Right ventricle myocardium inferior (tissue), 1 donor: ENCODE data around the gene NTMT1. TPM values are rescaled to one million over a fixed set of nuclear protein-coding genes. Genes with fewer than 3 reads are reported as not detected.
"Not testable (repeated sequence)": the region's sequence is repeated elsewhere in the genome, so short reads cannot be mapped to it uniquely, and the experiment has no call there.

Experiments
- ATAC-seq: fragments of 200-7000 bp; cut with Tn5 transposase; one replicate; pipeline ENCODE4 v1.9.1; 2020; ENCODE audit warnings: mild to moderate bottlenecking, moderate library complexity
- DNase-seq: peaks from one replicate; pipeline ENCODE4 v3.0.0; 2021; ENCODE audit errors: missing footprints
- intact Hi-C: fragments of 100-400 bp; cut with DNase I; formaldehyde crosslinking; loops from one replicate; pipeline ENCODE4 v1.11.0; 2022
- long read RNA-seq: library from polyadenylated mRNA; unstranded; transcript quantifications from one replicate; pipeline ENCODE4 v2.0.0, GENCODE V29; 2021
- total RNA-seq: library from RNA; stranded (reverse); fragmentation: NEBNext Ultra II Directional; extraction: Animal tissue kit (Norgen Biotek cat#: 25700); gene quantifications from one replicate; pipeline ENCODE4 v1.2.1, GENCODE V29; 2021
- donor health status: DM: no; HTN: yes; CAD: no; lungs with severe emphysema.

Gene NTMT1, protein sequence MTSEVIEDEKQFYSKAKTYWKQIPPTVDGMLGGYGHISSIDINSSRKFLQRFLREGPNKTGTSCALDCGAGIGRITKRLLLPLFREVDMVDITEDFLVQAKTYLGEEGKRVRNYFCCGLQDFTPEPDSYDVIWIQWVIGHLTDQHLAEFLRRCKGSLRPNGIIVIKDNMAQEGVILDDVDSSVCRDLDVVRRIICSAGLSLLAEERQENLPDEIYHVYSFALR
- total RNA-seq, result 72.1 TPM
- long read RNA-seq, transcript NTMT1-202 (4 exons, 741 nt), result minor isoform, 8 of 64 reads
- long read RNA-seq, transcript NTMT1-203 (4 exons, 1,315 nt), result major isoform, 43 of 64 reads
- long read RNA-seq, partial matches to known transcripts, result 0 of 64 reads
- long read RNA-seq, other reads (novel, unspliced or antisense), result 7 of 64 reads

DNA sequence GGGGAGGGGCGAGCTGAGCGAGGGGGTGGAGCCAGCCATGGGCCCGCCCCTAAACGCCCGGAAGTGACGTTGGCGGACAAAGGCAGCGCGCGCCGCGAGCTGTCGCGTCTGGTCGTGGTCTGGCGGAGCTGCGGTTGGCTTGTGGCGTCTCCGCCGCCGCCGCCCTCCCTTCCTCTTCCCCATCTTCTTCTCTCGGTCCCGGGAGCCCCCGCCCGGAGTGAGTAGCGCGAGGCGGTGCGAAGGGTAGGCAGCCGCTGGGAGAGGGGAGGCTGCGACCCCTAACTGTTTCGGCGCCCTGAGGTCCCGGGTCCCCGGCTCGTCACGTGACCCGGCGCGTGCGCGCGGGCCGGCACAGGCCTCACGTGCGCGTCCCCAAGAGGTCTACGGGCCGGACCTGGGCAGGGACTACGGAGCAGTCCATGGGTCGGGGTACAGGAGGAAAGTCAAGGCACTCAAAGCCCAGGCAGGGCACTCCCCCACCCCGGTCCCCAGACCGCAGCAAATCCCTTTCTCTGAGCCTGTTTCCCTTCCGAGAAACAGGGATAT lies at the start of gene NTMT1:
NTMT1 (plus strand) TSS at position 85 of the 546 bp plus-strand sequence. CDS start 6,541 bp downstream, outside the sequence.
- intact Hi-C loops, result loop anchor here (5.0 kb wide), 1 partner anchor 489 kb away; no protein-coding TSS in a partner anchor
- DNase-seq (peak; percentile 96), ATAC-seq (peak; percentile 93)

DNA sequence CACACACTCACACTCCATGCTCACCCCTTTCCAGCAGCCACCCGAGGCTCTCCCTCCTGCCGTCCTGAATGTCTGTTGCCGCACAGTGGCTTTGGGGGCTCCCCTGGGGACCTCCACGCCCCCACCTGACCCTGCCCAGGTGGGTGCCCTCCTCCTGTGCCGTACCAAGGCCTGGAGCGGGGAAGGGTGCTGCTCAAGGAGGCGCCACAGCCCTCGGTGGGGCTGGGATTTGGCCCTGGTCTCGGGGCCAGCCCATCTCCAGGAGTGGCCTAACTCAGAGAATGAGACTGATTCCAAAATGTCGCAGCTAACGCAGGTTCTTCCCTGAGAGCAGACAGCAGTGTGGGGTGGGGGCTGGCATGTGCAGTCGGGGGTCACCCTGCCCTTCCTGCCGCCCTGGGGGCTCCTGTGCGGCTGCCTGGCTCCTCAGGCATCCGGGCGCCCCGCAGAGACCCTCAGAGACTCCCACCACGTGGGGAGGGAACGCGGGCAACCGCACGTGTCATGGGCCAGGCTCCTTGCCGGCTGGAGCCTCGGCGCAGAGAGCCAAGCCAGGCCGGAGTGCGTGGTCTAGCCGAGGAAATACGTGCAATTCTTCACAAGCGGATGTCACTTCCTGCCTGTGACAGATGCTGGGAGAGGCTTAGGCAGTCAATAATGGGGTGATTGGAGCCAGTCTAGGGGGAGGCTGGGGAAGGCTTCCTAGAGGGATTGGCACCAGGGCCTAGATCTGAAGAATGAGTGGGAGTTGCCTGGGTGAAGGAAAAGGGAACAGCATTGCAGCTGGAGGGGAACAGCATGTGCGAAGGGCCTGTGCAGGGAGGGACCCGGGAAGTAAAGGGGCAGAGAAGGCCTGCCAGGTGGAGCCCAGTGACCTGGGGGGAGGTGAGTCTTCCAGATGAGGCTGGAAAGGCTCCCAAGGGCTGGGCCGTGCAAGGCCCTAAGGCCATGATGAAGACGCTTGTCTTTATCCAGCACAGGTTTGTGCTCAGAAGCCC lies 49.1 kb upstream of the NTMT1 start:
- intact Hi-C loops, result no loop called here
- ATAC-seq, result peak; percentile 40
- peak; percentile 62 for DNase-seq

DNA sequence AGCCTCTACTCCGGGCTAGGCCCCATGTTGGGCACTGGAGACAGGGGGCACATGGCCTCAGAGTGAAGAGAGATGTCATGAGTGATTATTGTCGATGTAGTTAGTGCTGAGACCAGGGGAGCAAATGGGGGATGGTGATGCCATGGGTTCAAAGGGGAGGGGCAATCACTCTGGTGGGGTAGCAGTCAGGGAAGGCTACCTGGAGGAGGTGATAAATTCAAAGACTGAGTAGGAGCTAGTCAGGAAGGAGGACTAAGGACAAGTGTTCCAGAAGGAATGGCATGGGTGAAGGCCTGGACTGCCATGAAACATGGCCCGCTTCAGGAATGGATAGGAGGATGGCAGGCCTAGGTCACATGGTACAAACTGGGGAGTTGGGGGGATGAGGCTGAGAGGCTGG lies 46.7 kb upstream of the NTMT1 start:
- intact Hi-C loops, result no loop called here
- DNase-seq (peak; percentile 16), ATAC-seq (no peak)

DNA sequence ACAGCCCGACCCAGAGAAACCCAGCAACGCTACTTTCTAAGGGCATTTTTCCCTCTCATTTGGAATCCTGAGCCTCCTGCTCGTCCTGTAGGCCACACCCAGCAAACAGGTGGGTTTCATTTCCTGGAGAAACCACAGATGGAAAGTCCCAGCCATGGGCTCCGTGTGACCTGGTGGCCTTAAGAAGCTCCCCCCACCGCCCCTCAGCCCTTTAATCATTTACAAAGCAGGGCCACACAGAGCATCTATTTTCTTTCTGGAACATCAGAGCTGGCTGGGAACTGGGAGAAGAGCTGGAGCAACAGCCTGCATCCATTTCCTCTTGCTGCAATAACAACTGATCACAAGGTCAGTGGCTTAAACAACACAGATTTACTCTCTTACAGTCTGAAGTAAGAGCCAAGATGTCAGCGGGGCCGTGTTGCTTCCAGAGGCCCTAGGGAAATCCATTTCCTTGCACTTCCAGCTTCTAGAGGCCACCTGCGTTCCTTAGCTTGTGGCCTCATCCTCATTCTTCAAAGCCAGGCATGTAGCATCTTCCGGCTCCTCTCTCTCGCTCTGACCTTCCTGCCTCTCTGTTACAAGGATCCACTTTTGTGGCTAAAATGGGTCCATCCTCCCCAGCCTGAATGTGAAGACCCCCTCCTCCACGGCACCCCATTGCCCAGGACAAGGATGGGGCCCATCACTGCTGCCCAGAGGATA lies 45.6 kb upstream of the NTMT1 start:
- ATAC-seq, result no peak
- intact Hi-C loops, result no loop called here
- peak; percentile 11 for DNase-seq

DNA sequence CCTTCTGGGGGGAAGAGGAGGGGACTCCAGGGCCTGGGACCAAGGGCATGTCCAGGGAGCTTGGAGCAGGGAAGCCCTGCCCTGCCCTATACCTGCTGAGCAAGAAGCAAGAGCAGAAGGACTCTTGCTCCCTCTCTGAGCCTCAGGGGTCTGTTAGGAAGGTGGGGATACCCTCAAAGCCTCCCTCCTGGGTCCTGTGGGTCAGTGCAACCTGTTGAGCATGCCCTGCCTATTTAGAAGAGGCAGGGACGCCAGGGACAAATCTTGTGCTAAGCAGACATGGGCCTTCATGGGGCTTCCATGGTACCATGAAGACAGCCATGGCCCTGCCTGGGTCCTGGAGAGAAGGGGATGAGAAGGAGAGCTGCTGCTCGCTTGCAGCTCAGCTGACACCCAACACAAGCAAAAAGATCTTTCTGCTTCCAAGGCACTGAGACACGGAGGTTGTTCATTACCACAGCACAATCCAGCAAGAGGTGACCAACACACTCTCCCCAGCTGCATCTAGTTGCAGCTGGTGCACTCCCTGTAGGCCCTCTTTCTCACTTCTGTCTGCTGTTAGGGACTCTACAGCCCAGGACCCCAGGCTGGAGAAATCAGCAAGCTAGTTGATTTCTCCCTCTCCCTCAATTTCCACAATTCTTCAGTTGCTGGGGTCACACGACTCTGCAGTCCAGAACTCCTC lies 44.3 kb upstream of the NTMT1 start:
- ATAC-seq (no peak), DNase-seq (no peak)
- intact Hi-C loops, result no loop called here

DNA sequence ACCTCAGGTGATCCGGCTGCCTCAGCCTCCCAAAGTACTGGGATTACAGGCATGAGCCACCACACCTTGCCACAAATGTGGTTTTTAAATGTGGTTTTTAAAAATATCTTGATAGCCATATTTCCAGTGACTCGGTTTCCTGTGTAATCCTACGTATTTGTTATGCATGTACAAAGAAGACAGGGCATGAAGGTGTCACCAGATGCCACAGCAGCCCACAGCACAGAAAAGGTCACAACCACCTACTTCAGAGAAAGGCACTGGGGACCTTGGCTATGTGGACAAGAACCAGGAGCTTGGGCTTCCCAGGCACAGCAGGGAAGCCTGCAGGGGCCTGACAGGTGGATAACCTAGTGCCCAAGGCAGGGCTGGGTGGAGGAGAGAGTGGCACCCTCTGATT lies 43.1 kb upstream of the NTMT1 start:
- intact Hi-C loops, result no loop called here
- ATAC-seq (no peak), DNase-seq (peak; percentile 5)

DNA sequence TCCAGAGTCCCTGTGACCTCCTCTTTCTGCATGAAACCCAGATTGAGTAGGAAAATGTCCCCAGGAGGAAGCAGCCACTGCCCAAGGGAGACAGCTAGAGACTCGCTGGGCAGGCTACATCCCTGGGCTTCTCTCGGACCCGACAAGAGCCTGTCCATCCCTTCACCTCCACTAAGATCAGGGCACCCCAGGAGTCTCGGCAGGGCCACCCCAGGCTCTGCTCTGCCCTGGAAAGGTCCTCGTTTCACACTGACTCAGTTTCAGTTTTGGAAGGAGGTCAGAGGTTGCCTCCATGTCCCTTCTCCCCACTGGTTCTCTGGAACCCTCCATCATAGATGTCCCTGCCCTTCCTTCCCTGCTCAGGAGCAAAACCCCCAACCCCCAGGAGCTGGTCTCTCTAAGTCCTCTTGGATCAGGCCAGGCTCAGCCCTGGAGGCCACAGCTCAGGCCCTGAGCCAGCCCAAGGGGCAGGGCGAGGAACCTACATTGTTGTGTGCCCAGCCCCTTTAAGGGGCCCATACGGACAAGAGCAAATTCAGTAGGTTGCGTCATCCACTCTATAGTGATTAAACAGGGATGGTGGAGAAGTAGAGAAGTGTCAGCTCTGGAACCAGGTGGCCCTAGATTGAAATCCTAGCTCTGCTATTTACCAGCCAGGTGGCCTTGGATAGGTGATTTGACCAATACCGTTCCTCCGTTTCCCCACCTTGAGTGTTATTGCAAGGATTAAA lies 42.5 kb upstream of the NTMT1 start:
- intact Hi-C loops, result no loop called here
- DNase-seq (peak; percentile 42), ATAC-seq (no peak)

DNA sequence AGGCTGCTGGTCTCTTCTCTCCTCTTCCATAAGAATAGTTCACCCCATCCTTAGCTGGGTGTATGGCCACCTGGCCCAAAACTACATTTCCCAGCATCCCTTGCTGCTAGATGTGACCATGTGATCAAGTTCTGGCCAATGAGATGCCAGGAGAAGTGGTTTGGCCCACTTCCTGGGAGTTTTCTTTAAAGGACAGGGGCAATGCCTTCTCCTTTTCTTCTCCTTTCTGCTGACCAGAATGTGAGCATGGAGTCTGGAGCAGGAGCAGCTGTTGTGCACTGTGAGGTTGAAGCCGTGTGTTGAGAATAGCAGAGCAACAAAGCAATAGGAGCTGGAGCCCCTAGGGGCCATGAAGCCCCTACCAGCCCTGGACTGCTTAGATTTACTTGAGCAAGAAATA lies 41.8 kb upstream of the NTMT1 start:
- DNase-seq, result peak; percentile 67
- ATAC-seq, result peak; percentile 68
- intact Hi-C loops, result no loop called here

DNA sequence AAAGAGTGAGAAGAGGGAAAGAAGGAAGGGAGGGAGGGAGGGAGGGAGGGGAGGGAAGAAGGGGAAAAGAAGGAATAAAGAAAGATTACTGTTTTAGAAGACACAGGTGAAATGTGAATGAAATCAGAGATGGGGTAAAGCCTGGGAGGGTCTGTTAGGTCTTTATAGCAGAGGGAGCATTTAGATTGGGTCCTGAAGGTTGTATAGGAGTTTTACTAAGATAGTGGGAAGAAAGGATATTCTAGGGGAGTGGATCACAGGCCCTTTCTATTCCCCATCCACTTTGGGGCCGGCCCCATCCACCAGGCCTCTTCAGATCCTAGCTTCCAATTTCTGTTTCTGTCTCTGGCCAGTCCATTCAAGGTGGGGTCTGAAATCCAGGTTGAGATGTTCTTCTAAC lies 40.6 kb upstream of the NTMT1 start:
- intact Hi-C loops, result no loop called here
- DNase-seq (no peak), ATAC-seq (no peak)

DNA sequence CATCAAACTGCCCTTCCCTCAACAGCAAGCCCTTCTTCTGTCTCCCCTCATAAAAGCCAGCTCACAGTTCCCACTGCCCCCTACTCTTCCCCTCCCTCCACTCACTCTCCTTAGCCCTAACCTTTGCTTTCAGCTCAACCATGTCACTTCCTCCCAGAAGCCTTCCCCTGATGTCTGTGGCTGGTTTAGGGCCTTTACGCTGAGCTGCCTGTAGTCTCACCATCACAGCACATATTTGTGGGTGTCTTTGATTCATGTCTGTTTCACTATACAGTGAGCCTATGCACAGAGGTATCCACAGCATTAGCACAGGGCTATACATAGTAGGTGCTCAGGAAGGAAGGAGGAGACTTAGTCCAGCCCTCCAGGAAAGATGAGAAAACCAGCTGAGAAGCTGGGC lies 39.7 kb upstream of the NTMT1 start:
- ATAC-seq (no peak), DNase-seq (no peak)
- intact Hi-C loops, result no loop called here

DNA sequence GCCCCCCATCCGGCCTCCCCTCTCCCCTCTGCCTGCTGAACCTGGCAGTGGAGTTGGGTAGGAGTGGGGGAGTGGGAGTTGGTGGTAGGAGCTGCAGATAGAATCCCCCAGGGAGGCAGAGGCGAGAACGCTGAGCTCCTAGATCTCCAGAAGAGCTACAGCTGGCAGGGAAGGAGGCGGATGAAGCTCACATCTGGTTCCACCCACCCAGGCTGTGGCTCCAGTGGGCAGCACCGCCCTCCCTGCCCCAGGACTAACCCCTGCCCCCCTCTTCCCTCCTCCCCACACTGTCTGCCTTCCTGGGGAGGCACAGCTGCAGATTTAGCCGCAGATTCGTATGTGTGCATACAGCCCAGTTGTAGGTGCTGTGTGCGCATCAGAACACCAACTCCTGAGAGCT lies 39.3 kb upstream of the NTMT1 start:
- intact Hi-C loops, result no loop called here
- DNase-seq (peak; percentile 28), ATAC-seq (no peak)

DNA sequence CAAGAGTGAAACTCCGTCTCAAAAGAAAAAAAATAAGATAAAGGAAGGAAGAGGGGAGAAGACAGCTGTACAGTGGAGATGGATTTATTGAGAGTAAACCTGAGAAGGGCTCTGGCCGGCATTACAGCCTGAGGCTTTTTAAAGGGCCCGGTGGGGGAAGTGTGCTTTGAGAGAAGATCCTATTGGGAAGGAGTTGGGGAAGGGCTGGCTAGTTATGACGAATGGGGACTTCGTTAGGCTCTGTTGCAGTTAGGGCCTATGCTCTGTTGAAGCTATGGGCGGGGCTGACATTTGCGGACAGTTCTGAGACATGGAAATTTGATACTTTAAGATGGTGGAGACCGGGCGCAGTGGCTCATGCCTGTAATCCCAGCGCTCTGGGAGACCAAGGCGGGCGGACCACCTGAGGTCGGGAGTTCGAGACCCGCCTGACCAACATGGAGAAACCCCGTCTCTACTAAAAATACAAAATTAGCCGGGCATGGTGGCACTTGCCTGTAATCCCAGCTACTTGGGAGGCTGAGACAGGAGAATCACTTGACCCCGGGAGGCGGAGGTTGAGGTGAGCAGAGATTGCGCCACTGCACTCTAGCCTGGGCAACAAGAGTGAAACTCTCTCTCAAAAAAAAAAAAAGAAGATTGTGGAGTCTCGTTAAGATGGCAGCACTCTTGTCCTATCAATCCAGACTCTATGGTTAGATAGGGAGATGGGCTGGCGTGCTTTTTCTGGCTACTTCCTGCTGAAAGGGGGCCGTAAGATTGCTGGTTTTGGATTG lies 38.3 kb upstream of the NTMT1 start:
- DNase-seq, result peak; percentile 11
- intact Hi-C loops, result no loop called here
- ATAC-seq, result no peak

DNA sequence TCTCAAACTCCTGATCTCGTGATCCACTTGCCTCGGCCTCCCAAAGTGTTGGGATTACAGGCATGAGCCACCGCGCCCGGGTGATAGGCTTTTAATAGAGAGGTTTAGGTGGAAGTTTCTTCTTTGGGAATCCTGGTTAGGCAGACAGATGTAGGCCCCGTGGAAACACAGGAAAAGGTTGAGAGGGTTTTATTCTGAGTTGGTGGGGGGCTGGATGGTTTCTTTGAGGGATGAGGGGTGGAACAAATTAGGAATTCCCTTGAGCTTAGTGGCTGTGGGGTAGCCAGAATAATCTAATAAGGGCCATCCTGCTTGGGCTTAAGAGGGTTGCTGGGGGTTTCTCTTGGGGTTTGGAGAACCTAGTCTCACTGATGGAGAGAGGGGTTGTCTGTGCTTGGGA lies 35.5 kb upstream of the NTMT1 start:
- DNase-seq, result no peak
- no peak for ATAC-seq
- intact Hi-C loops, result no loop called here

DNA sequence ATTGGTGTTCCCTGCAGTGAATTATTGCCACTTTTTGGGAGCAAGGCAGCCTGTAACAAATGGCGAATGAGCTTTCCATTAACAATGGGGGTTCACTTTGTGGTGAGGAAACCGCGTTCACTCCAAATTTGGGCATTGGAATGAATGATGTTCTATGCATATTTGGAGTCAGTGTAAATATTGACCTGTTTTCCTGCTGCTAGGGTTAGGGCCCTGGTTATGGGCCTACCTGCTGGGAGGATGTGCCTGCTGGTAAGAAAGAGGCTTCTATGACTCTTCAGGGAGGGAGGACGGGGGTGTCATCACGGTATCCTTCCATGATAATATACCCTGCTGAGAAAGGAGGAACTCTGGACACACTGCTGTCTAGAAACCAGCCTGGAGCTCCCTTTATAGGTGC lies 34.0 kb upstream of the NTMT1 start:
- intact Hi-C loops, result no loop called here
- ATAC-seq, result no peak

DNA sequence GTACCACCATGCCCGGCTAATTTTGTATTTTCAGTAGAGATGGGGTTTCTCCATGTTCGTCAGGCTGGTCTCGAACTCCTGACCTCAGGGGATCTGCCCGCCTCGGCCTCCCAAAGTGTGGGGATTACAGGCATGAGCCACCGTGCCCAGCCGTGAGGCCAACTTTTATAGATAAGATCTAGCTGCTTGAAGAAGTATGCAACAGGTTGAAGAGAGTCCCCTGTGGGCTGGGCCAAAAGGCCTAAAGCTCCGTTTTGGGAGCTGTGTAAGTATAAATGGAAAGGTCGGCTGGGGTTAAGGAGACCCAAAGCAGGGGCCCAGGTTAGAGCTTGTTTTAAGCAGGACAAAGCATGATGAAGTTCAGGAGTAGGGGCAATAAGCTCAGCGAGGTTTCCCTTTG lies 33.2 kb upstream of the NTMT1 start:
- peak; percentile 20 for DNase-seq
- intact Hi-C loops, ATAC-seq: not testable (repeated sequence)

More for the DNA sequence above, 34.0 kb upstream of the NTMT1 start:
- DNase-seq, result no peak

DNA sequence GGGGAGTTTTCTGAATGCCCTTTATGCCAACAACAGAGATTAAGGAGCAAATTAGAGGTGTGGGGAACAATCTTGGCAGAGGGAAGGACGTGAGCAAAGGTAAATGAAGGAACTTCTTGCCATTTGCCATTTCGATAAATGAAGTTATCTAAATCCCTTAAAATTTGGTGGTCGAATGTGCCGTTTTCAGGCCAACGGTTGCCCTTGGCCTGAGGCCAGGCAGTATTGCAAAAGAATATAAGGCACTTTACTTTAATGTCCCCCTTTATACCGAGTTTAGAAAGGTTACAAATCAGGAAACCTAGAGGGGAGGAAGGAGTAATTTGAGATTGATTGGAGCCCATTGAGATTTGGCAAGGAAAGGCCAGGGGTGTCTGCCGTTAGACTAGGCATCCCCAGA lies 31.3 kb upstream of the NTMT1 start:
- intact Hi-C loops, result no loop called here
- no peak for DNase-seq
- ATAC-seq, result no peak

DNA sequence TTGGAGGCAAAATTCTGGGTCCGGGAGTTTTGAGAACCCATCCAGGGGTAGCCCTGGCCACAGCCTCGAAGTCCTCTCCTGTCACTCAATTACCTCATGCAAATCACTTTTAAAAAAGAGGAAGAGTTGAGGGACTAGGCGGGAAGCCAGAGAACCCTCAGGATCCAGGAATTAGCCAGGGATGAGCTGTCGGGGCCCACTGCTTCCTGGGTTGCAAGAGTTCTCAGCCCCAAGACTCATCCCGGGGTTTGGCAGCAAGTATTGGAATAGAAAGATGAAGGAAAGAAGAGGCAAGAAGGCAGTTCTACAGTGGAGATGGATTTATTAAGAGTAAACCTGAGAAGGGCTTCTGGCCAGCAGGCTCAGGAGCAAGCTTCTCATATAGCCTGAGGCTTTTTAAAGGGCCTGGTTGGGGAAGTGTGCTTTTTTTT lies 30.6 kb upstream of the NTMT1 start:
- intact Hi-C loops, result no loop called here
- ATAC-seq, result no peak
- DNase-seq, result no peak
